Posterior cingulate gyrus (tissue), 11 donors: ENCODE data around the gene CCDC77.

Experiments
- DNase-seq, 10 donors: peaks; one replicate each; pipeline versions ENCODE4 v3.0.0 to v3.0.0-alpha.2; 2020 to 2021; ENCODE audit warnings: mixed read lengths in 3 of 10
- intact Hi-C: fragments of 100-400 bp; cut with DNase I; formaldehyde crosslinking; loops from one replicate; pipeline ENCODE4 v1.15.1; 2023

The CCDC77 gene

GRCh38 chr12:450438-450837 is 49.0 kb downstream of the CCDC77 start:
- intact Hi-C loops: no loop called here
- DNase-seq: no peak

- DNase-seq: peak in 3 of 10 donors; percentile 34 to 86 (median 35)
- intact Hi-C loops: loop anchor here (2.0 kb wide), 1 partner anchor 94 kb away; no protein-coding TSS in a partner anchor
These were observed 51.3 kb downstream of the CCDC77 start for GRCh38 chr12:452667-453210.

- intact Hi-C loops: no loop called here
- DNase-seq: no peak
These were observed 53.4 kb downstream of the CCDC77 start for GRCh38 chr12:454833-455232.

- DNase-seq: no peak
- intact Hi-C loops: no loop called here
These were observed 54.4 kb downstream of the CCDC77 start for GRCh38 chr12:455821-456220.

- no peak for DNase-seq
These were observed 56.2 kb downstream of the CCDC77 start for GRCh38 chr12:457676-458075.

GRCh38 chr12:459050-459429 is 57.6 kb downstream of the CCDC77 start:
- no peak for DNase-seq
- intact Hi-C loops: no loop called here

More at GRCh38 chr12:457676-458075, 56.2 kb downstream of the CCDC77 start:
- intact Hi-C loops: no loop called here

GRCh38 chr12:459430-460258 is 58.2 kb downstream of the CCDC77 start, which contains the start of gene B4GALNT3:
Gene B4GALNT3 (plus strand): TSS chr12:459939. CDS start chr12:460377, 438 bp downstream.
- intact Hi-C loops: no loop called here
- peak in 9 of 10 donors; percentile 18 to 91 (median 50) for DNase-seq

- DNase-seq: peak in 4 of 10 donors; percentile 16 to 86 (median 78)
These were observed 59.1 kb downstream of the CCDC77 start for GRCh38 chr12:460261-461230.

GRCh38 chr12:461425-461824 is 60.0 kb downstream of the CCDC77 start:
- DNase-seq: no peak
- intact Hi-C loops: no loop called here

More at GRCh38 chr12:460261-461230, 59.1 kb downstream of the CCDC77 start:
- intact Hi-C loops: no loop called here

- intact Hi-C loops: no loop called here
- DNase-seq: no peak
These were observed 61.7 kb downstream of the CCDC77 start for GRCh38 chr12:462936-463705.

GRCh38 chr12:464484-465267 is 63.2 kb downstream of the CCDC77 start:
- DNase-seq: no peak
- intact Hi-C loops: no loop called here

GRCh38 chr12:466039-466438 is 64.6 kb downstream of the CCDC77 start:
- DNase-seq: no peak

GRCh38 chr12:466762-467161 is 65.3 kb downstream of the CCDC77 start:
- DNase-seq: no peak
- intact Hi-C loops: no loop called here

More at GRCh38 chr12:466039-466438, 64.6 kb downstream of the CCDC77 start:
- intact Hi-C loops: no loop called here

GRCh38 chr12:467591-467990 is 66.1 kb downstream of the CCDC77 start:
- DNase-seq: no peak
- intact Hi-C loops: no loop called here

- no peak for DNase-seq
These were observed 67.4 kb downstream of the CCDC77 start for GRCh38 chr12:468671-469389.

GRCh38 chr12:470133-470532 is 68.7 kb downstream of the CCDC77 start:
- DNase-seq: no peak
- intact Hi-C loops: no loop called here

More at GRCh38 chr12:468671-469389, 67.4 kb downstream of the CCDC77 start:
- intact Hi-C loops: no loop called here

- DNase-seq: no peak
- intact Hi-C loops: no loop called here
These were observed 71.8 kb downstream of the CCDC77 start for GRCh38 chr12:473198-473597.

- DNase-seq: no peak
- intact Hi-C loops: no loop called here
These were observed 72.6 kb downstream of the CCDC77 start for GRCh38 chr12:473863-474577.
